Measurements from ENCODE around the gene ERGIC3. TPM values are rescaled to one million over a fixed set of nuclear protein-coding genes. Genes with fewer than 3 reads are reported as not detected.

ERGIC3 gene
- total and polyA plus RNA-seq, 2 of the 13 experiments (the other 11 are each of a cell fraction or from before 2014, with no cell fraction given) = 407 to 670 TPM

- TF ChIP-seq LCORL (IDR thresholded peaks at IDR 0.05) (no peak), LCORL (CRISPR knock-in tag; IDR thresholded peaks at IDR 0.05) (no peak), AHDC1 (CRISPR knock-in tag; IDR thresholded peaks at IDR 0.05; ENCODE audit: borderline replicate concordance) (no peak), ZNF720 (CRISPR knock-in tag; IDR thresholded peaks at IDR 0.05) (no peak), ZNF33A (CRISPR knock-in tag; IDR thresholded peaks at IDR 0.05; ENCODE audit: borderline replicate concordance) (no peak), ZNF180 (CRISPR knock-in tag; IDR thresholded peaks at IDR 0.05; ENCODE audit: borderline replicate concordance, low read depth) (no peak), KLF12 (CRISPR knock-in tag; IDR thresholded peaks at IDR 0.05; ENCODE audit: borderline replicate concordance) (peak; percentile 34; the same call in 1 of the 2 replicates), GRHL1 (CRISPR knock-in tag; conservative IDR thresholded peaks at IDR 0.05) (no peak), PRDM15 (CRISPR knock-in tag; IDR thresholded peaks at IDR 0.05) (0 out of 2 replicates have a peak, but pooled peaks have one; percentile 9), ZNF160 (CRISPR knock-in tag; IDR thresholded peaks at IDR 0.05) (no peak), ARNT (IDR thresholded peaks at IDR 0.05) (no peak), HNF4G (IDR thresholded peaks at IDR 0.05; ENCODE audit: borderline replicate concordance, low read depth, low read length) (no peak), HNF4G (CRISPR knock-in tag; IDR thresholded peaks at IDR 0.05; ENCODE audit: borderline replicate concordance, low read depth) (no peak), ZC3H13 (CRISPR knock-in tag; IDR thresholded peaks at IDR 0.05) (peak; percentile 86), ZNF552 (CRISPR knock-in tag; IDR thresholded peaks at IDR 0.05; ENCODE audit: borderline replicate concordance) (no peak)
Measured at GRCh38 chr20:35600993-35601973, 59.4 kb downstream of the ERGIC3 start (continued).
